SK-N-SH (cell line): ENCODE results near the gene MCM10. TPM values are rescaled to one million over a fixed set of nuclear protein-coding genes. Genes with fewer than 3 reads are reported as not detected.

Experiments
- CTCF ChIA-PET: fragments of 300-600, 350-600 bp; formaldehyde crosslinking; extraction: SDS; loops from one replicate; lab custom pipeline; 2021; lab: Yijun Ruan, JAX
- POLR2A ChIA-PET: fragments of 350-600 bp; sonication (Branson Sonifier 250); formaldehyde crosslinking; extraction: SDS; loops from one replicate; lab custom pipeline; 2020; ENCODE audit warnings: antibody characterized with exemption, inconsistent platforms; lab: Yijun Ruan, JAX
- DNase-seq: peaks from one replicate; pipeline ENCODE4 v3.0.0; 2012
- H2AFZ ChIP-seq: fragments of 200-600 bp; sonication (generic); 2 replicates; pipeline ENCODE4 v1.8.1; 2016; ENCODE audit warnings: antibody characterized with exemption, mild to moderate bottlenecking, low read depth
- H3F3A ChIP-seq: fragments of 200-600 bp; sonication (generic); replicated peaks from 2 replicates; pipeline ENCODE3; 2016; ENCODE audit warnings: antibody characterized with exemption, mild to moderate bottlenecking; ENCODE audit not compliant: insufficient read depth
- H3K27ac ChIP-seq, 2 experiments: fragments of 200-500 bp in 1 of 2; fragments of 200-600 bp in 1 of 2; sonication (Bioruptor generic) in 1 of 2; sonication (generic), shearing (Covaris generic) in 1 of 2; 2 replicates each; pipeline versions ENCODE4 v1.5.1 to v1.6.1; 2014 to 2016; ENCODE audit warnings: low read depth in 2 of 2, inconsistent platforms in 1 of 2, low read length in 1 of 2, mild to moderate bottlenecking in 1 of 2, mixed read lengths in 1 of 2
- H3K27me3 ChIP-seq: fragments of 200-600 bp; sonication (generic), shearing (Covaris generic); 2 replicates; pipeline ENCODE4 v1.6.1; 2016; ENCODE audit warnings: mixed run types; ENCODE audit not compliant: insufficient read depth
- H3K36me3 ChIP-seq, 2 experiments: fragments of 200-500 bp in 1 of 2; fragments of 200-600 bp in 1 of 2; sonication (Bioruptor generic) in 1 of 2; sonication (generic) in 1 of 2; replicated peaks in 1 of 2; 2 replicates each; pipeline versions ENCODE3 to v1.5.1; 2014 to 2016; ENCODE audit warnings: low read length in 1 of 2, mild to moderate bottlenecking in 1 of 2; ENCODE audit not compliant: insufficient read depth in 2 of 2, control insufficient read depth in 1 of 2
- H3K4me1 ChIP-seq, 2 experiments: fragments of 200-500 bp in 1 of 2; fragments of 200-600 bp in 1 of 2; sonication (Bioruptor generic) in 1 of 2; sonication (generic), shearing (Covaris generic) in 1 of 2; 2 replicates each; pipeline versions ENCODE4 v1.5.1 to v1.6.1; 2014 to 2016; ENCODE audit warnings: low read depth in 1 of 2, low read length in 1 of 2, mixed run types in 1 of 2; ENCODE audit not compliant: insufficient read depth in 2 of 2, control insufficient read depth in 1 of 2
- H3K4me2 ChIP-seq: fragments of 200-600 bp; sonication (generic), shearing (Covaris generic); 2 replicates; pipeline ENCODE4 v1.6.1; 2017; ENCODE audit warnings: mixed run types
- H3K4me3 ChIP-seq, 2 experiments: fragments of 200-500 bp in 1 of 2; fragments of 200-600 bp in 1 of 2; sonication (Bioruptor generic) in 1 of 2; sonication (generic), shearing (Covaris generic) in 1 of 2; 2 replicates each; pipeline versions ENCODE4 v1.5.1 to v1.8.1; 2014 to 2016; ENCODE audit warnings: low read depth in 2 of 2, inconsistent platforms in 1 of 2, low read length in 1 of 2, mild to moderate bottlenecking in 1 of 2, mixed read lengths in 1 of 2, moderate library complexity in 1 of 2
- H3K79me2 ChIP-seq: fragments of 200-600 bp; sonication (generic); 2 replicates; pipeline ENCODE4 v1.8.1; 2017; ENCODE audit warnings: mild to moderate bottlenecking; ENCODE audit not compliant: insufficient read depth
- H3K9ac ChIP-seq: fragments of 200-600 bp; sonication (generic); 2 replicates; pipeline ENCODE4 v1.6.1; 2017; ENCODE audit warnings: mixed run types
- H3K9me2 ChIP-seq: fragments of 200-600 bp; sonication (generic); 2 replicates; pipeline ENCODE4 v1.6.1; 2017; ENCODE audit warnings: mixed run types
- H3K9me3 ChIP-seq: fragments of 200-600 bp; sonication (generic); 2 replicates; pipeline ENCODE4 v1.6.1; 2017; ENCODE audit warnings: mixed run types, mild to moderate bottlenecking, moderate library complexity
- H4K20me1 ChIP-seq: fragments of 200-600 bp; sonication (generic); 2 replicates; pipeline ENCODE4 v1.6.1; 2017; ENCODE audit warnings: mild to moderate bottlenecking, mixed run types; ENCODE audit not compliant: insufficient read depth
- CHD2 ChIP-seq: fragments of 150-350 bp; IDR thresholded peaks from 2 replicates; pipeline ENCODE4 v1.6.1; 2018; ENCODE audit warnings: low read length; ENCODE audit not compliant: partially characterized antibody
- CTCF ChIP-seq: fragments of 200-600 bp; sonication (generic); IDR thresholded peaks from 2 replicates; pipeline ENCODE4 v1.6.1; 2017; ENCODE audit warnings: antibody characterized with exemption, mild to moderate bottlenecking, moderate library complexity
- ELF1 ChIP-seq: IDR thresholded peaks from 2 replicates; pipeline ENCODE4 v1.4.0; 2012
- EP300 ChIP-seq, 2 experiments: IDR thresholded peaks; 2 replicates each; pipeline versions ENCODE4 v1.4.0 to v1.6.1; 2012; ENCODE audit warnings: borderline replicate concordance in 1 of 2, low read depth in 1 of 2, low read length in 1 of 2
- FOSL2 ChIP-seq: IDR thresholded peaks from 2 replicates; pipeline ENCODE4 v1.4.0; 2012; ENCODE audit warnings: low read depth, mild to moderate bottlenecking, moderate library complexity, borderline replicate concordance
- FOXJ3 ChIP-seq: sonication (generic); formaldehyde crosslinking; IDR thresholded peaks from 2 replicates; pipeline ENCODE4 v1.5.1; 2020; ENCODE audit warnings: mild to moderate bottlenecking, missing genetic modification reagents
- GABPA ChIP-seq: IDR thresholded peaks from 2 replicates; pipeline ENCODE4 v1.4.0; 2012; ENCODE audit warnings: low read depth, mild to moderate bottlenecking
- JUND ChIP-seq: IDR thresholded peaks from 2 replicates; pipeline ENCODE4 v1.4.0; 2012
- MEF2A ChIP-seq: IDR thresholded peaks from 2 replicates; pipeline ENCODE4 v1.4.0; 2012; ENCODE audit warnings: low read depth, borderline replicate concordance
- MXI1 ChIP-seq: IDR thresholded peaks from 2 replicates; pipeline ENCODE4 v1.6.1; 2012; ENCODE audit warnings: mild to moderate bottlenecking, low read depth, low read length, improper control_type of control experiment
- NRF1 ChIP-seq: IDR thresholded peaks from 2 replicates; pipeline ENCODE4 v1.6.1; 2012; ENCODE audit warnings: low read depth, mild to moderate bottlenecking, low read length
- RAD21 ChIP-seq: IDR thresholded peaks from 2 replicates; pipeline ENCODE4 v1.6.1; 2012; ENCODE audit warnings: mild to moderate bottlenecking, low read length
- RFX5 ChIP-seq: IDR thresholded peaks from 2 replicates; pipeline ENCODE4 v1.6.1; 2012; ENCODE audit warnings: mild to moderate bottlenecking, improper control_type of control experiment, low read length
- SIN3A ChIP-seq: IDR thresholded peaks from 2 replicates; pipeline ENCODE4 v1.6.1; 2012; ENCODE audit warnings: low read depth, mild to moderate bottlenecking, low read length, moderate library complexity, borderline replicate concordance
- SMC3 ChIP-seq: IDR thresholded peaks from 2 replicates; pipeline ENCODE4 v1.6.1; 2012; ENCODE audit warnings: low read depth, low read length, improper control_type of control experiment
- TAF1 ChIP-seq: IDR thresholded peaks from 2 replicates; pipeline ENCODE4 v1.6.1; 2012; ENCODE audit warnings: low read depth, mild to moderate bottlenecking, low read length, moderate library complexity, borderline replicate concordance
- TEAD4 ChIP-seq: IDR thresholded peaks from 2 replicates; pipeline ENCODE4 v1.4.0; 2012; ENCODE audit warnings: mild to moderate bottlenecking, borderline replicate concordance; ENCODE audit not compliant: insufficient read depth
- USF2 ChIP-seq: fragments of 150-350 bp; IDR thresholded peaks from 2 replicates; pipeline ENCODE4 v1.6.1; 2017; ENCODE audit warnings: antibody characterized with exemption, low read length, low read depth, borderline replicate concordance
- YY1 ChIP-seq: IDR thresholded peaks from 2 replicates; pipeline ENCODE4 v1.4.0; 2012; ENCODE audit warnings: low read depth, mild to moderate bottlenecking
- WGBS: methylation state at CpG from one replicate; pipeline ENCODE4 v1.1.6; 2017; ENCODE audit warnings: low lambda C conversion rate; 5-methylcytosine and 5-hydroxymethylcytosine counted together
- polyA plus RNA-seq, 3 experiments: library from polyadenylated mRNA; depleted of rRNA; stranded (reverse); fragments of >200 nt; gene quantifications; 2 replicates each; pipeline ENCODE4 v1.2.3, GENCODE V29; 2012
- TF ChIP-seq, protein P1 (sequence below): IDR thresholded peaks from 2 replicates; pipeline ENCODE4 v1.6.1; 2012; ENCODE audit warnings: mild to moderate bottlenecking, low read depth, low read length, moderate library complexity

MCM10 gene
- polyA plus RNA-seq, 1 of the 3 experiments (the other 2 are of a cell fraction): 5.1 TPM

- no peaks in the 10 kb centered on the region for H3K79me2 ChIP-seq
- H3K36me3 ChIP-seq: no peaks in the 10 kb centered on the region
- H3K9me2 ChIP-seq: no peaks in the 10 kb centered on the region
- H3K9ac ChIP-seq: no peak overlapping the region
- H3K4me3 ChIP-seq: no peak overlapping the region
- WGBS: 86% methylated on average over 6 of the region's 6 CpGs
- DNase-seq: no peak
- POLR2A ChIA-PET: no interaction called here
- no peaks in the 10 kb centered on the region for H4K20me1 ChIP-seq
- no peaks in the 10 kb centered on the region for H3K27me3 ChIP-seq
- H2AFZ ChIP-seq: no peak overlapping the region
- H3K9me3 ChIP-seq: no peaks in the 10 kb centered on the region
- no peaks in the 10 kb centered on the region for H3F3A ChIP-seq
- no peak for TF ChIP-seq GABPA
- no peak for TF ChIP-seq FOXJ3 (CRISPR knock-in tag)
- TF ChIP-seq NRF1: no peak
- no peak for TF ChIP-seq TEAD4
- TF ChIP-seq, all 33 proteins: peak for 0
- CTCF ChIA-PET: interaction anchor here (0.5 kb wide), 1 partner anchor 101 kb away, joined by 3 read pairs; no protein-coding TSS in a partner anchor
- Histone ChIP-seq H3K4me2 (no peak overlapping the region), H3K4me1 (no peaks in the 10 kb centered on the region), H3K27ac (no peak overlapping the region)
Observed at GRCh38 chr10:13222151-13222550, 60.8 kb downstream of the MCM10 start.

DNA sequence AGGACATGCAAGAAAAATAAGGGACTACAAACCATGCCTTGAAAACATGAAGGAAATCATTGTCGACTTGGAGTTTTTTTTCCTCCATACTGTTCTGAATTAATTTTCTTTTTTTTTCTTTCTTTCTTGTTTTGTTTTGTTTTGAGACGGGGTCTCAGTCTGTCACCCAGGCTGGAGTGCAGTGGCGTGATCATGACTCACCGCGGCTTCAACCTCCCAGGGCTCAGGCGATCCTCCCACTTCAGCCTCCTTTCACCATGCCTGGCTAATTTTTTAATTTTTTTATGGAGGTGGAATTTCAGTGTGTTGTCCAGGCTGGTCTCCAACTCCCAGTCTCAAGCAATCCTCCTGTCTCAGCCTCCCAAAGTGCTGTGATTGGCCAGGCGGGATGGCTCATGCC is 61.2 kb downstream of the MCM10 start:
- Histone ChIP-seq H3K4me3 (no peak overlapping the region), H3F3A (no peaks in the 10 kb centered on the region), H3K9me3 (no peaks in the 10 kb centered on the region), H3K9ac (no peak overlapping the region), H4K20me1 (no peaks in the 10 kb centered on the region), H3K27me3 (no peaks in the 10 kb centered on the region), H3K27ac (no peak overlapping the region), H3K79me2 (no peaks in the 10 kb centered on the region), H3K4me2 (no peak overlapping the region), H3K4me1 (no peaks in the 10 kb centered on the region), H3K9me2 (no peaks in the 10 kb centered on the region), H2AFZ (no peak overlapping the region), H3K36me3 (no peaks in the 10 kb centered on the region)
- 86% methylated on average over 7 of the region's 7 CpGs for WGBS
- ChIA-PET POLR2A (no interaction called here), CTCF (no interaction called here)
- DNase-seq: no peak
- TF ChIP-seq EP300 (IDR thresholded peaks at IDR 0.05; ENCODE audit: borderline replicate concordance in 1 of 2, low read depth in 1 of 2, low read length in 1 of 2) (no peak), JUND (no peak), CTCF (no peak), CHD2 (no peak), ELF1 (no peak), RFX5 (no peak), MXI1 (no peak), FOXJ3 (CRISPR knock-in tag) (no peak), SMC3 (no peak), YY1 (no peak), TEAD4 (no peak), TAF1 (no peak), FOSL2 (no peak), MEF2A (no peak), USF2 (no peak), SIN3A (no peak), RAD21 (no peak)
- TF ChIP-seq, protein P1, sequence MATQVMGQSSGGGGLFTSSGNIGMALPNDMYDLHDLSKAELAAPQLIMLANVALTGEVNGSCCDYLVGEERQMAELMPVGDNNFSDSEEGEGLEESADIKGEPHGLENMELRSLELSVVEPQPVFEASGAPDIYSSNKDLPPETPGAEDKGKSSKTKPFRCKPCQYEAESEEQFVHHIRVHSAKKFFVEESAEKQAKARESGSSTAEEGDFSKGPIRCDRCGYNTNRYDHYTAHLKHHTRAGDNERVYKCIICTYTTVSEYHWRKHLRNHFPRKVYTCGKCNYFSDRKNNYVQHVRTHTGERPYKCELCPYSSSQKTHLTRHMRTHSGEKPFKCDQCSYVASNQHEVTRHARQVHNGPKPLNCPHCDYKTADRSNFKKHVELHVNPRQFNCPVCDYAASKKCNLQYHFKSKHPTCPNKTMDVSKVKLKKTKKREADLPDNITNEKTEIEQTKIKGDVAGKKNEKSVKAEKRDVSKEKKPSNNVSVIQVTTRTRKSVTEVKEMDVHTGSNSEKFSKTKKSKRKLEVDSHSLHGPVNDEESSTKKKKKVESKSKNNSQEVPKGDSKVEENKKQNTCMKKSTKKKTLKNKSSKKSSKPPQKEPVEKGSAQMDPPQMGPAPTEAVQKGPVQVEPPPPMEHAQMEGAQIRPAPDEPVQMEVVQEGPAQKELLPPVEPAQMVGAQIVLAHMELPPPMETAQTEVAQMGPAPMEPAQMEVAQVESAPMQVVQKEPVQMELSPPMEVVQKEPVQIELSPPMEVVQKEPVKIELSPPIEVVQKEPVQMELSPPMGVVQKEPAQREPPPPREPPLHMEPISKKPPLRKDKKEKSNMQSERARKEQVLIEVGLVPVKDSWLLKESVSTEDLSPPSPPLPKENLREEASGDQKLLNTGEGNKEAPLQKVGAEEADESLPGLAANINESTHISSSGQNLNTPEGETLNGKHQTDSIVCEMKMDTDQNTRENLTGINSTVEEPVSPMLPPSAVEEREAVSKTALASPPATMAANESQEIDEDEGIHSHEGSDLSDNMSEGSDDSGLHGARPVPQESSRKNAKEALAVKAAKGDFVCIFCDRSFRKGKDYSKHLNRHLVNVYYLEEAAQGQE: no peak
